SK-N-DZ (cell line): ENCODE results near the gene SLC26A5.

Source experiments
- DNase-seq: peaks from one replicate; pipeline ENCODE4 v3.0.0-alpha.2; 2015; ENCODE audit warnings: low spot score
- small RNA-seq, 2 experiments: library from RNA; depleted of rRNA; stranded (forward); fragments of <200 nt; gene quantifications; one replicate each; pipeline ENCODE3, GENCODE V24; 2014

The SLC26A5 gene

GRCh38 chr7:103347507-103348267 is 98.3 kb downstream of the SLC26A5 start, which contains the start of gene PSMC2:
TSS of gene PSMC2 (plus strand) at chr7:103347643. CDS start at chr7:103347712, 69 bp downstream.
- peak; percentile 93 for DNase-seq

GRCh38 chr7:103346396-103346795 is 99.6 kb downstream of the SLC26A5 start:
- no peak for DNase-seq

- DNase-seq, result peak; percentile 92
Measured at GRCh38 chr7:103344453-103345149, 101.4 kb downstream of the SLC26A5 start, which contains the start of gene DNAJC2. TSS of gene DNAJC2 (minus strand) at chr7:103344767. CDS start at chr7:103344622, 145 bp downstream.

- DNase-seq, result peak; percentile 4
Measured at GRCh38 chr7:103343758-103344452, 102.1 kb downstream of the SLC26A5 start.

GRCh38 chr7:103343332-103343731 is 102.7 kb downstream of the SLC26A5 start:
- no peak for DNase-seq

GRCh38 chr7:103341466-103341865 is 104.5 kb downstream of the SLC26A5 start:
- DNase-seq, result no peak

- DNase-seq, result no peak
Measured at GRCh38 chr7:103338864-103339263, 107.1 kb downstream of the SLC26A5 start.

GRCh38 chr7:103336761-103337160 is 109.2 kb downstream of the SLC26A5 start:
- no peak for DNase-seq

- DNase-seq, result no peak
Measured at GRCh38 chr7:103325744-103326143, 120.3 kb downstream of the SLC26A5 start.

Small RNA genes within 50 kb of the gene (small RNA-seq; reads per million reads assigned to genes)
- 0 reads per million in 2 experiments for gene RF00019
- gene RPS29P16, result 0.08 to 0.18 reads per million in 2 experiments
